ENCODE measurements around the gene TM4SF20.
"Not testable (repeated sequence)": the region's sequence is repeated elsewhere in the genome, so short reads cannot be mapped to it uniquely, and the experiment has no call there.

TM4SF20 gene

DNA sequence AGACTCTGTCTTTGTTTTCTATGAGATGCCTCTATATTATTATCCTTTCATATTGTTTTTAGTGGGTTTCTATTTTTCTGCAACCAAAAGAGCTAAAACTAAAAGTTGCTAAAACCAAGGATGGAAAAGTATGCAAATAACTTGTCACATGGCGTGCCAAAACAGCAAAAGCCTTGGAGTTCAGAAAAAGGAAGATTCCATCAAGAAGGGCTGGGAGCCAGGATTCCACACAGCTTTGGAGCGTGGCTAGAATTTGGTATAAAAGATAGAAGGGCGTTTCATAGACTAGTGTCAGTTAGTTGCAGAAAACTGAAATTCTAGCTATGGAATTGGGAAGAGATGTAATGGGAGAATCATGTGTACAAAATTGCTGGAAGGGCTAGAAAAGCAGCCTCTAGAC lies 4.6 kb upstream of the TM4SF20 start:
- no peak overlapping the region for H3K4me3 ChIP-seq (ENCODE audit: low read depth, low read length)
- no peak for DNase-seq (ENCODE audit: low read depth, low spot score)
- POLR2A ChIA-PET, result interaction anchor here (0.6 kb wide), 1 partner anchor 137 kb away, joined by 3 read pairs; no protein-coding TSS in a partner anchor
- TF ChIP-seq, protein P1, sequence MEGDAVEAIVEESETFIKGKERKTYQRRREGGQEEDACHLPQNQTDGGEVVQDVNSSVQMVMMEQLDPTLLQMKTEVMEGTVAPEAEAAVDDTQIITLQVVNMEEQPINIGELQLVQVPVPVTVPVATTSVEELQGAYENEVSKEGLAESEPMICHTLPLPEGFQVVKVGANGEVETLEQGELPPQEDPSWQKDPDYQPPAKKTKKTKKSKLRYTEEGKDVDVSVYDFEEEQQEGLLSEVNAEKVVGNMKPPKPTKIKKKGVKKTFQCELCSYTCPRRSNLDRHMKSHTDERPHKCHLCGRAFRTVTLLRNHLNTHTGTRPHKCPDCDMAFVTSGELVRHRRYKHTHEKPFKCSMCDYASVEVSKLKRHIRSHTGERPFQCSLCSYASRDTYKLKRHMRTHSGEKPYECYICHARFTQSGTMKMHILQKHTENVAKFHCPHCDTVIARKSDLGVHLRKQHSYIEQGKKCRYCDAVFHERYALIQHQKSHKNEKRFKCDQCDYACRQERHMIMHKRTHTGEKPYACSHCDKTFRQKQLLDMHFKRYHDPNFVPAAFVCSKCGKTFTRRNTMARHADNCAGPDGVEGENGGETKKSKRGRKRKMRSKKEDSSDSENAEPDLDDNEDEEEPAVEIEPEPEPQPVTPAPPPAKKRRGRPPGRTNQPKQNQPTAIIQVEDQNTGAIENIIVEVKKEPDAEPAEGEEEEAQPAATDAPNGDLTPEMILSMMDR (IDR thresholded peaks at IDR 0.05; ENCODE audit: insufficient read depth, low read length, missing control alignments), result no peak
- CTCF ChIA-PET, result interaction anchor here (0.8 kb wide), 2 partner anchors 22 to 88 kb away, joined by 3 read pairs; no protein-coding TSS in a partner anchor

DNA sequence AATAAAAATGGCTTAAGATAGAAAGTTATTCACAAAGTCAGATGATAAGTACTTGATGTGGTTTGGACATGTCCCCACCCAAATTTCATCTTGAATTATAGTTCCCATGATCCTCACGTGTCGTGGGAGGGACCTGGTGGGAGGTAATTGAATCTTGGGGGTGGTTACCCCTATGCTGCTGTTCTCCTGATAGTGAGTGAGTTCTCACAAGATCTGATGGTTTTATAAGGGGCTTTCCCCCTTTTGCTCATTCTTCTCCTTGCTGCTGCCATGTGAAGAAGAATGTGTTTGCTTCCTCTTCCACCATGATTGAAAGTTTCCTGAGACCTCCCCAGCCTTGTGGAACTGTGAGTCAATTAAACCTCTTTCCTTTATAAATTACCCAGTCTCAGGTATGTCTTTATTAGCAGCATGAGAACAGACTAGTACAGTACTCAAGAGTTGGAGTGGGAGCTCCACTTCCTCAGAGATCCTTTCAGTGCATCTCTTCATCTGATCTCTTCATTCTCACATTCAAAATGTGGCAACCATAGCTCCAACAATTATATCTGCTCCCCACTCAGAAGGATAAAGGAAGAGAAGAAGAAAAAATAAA lies 3.2 kb upstream of the TM4SF20 start:
- DNase-seq (ENCODE audit: low read depth, low spot score); H3K4me3 ChIP-seq (ENCODE audit: low read depth, low read length); POLR2A ChIA-PET: not testable (repeated sequence)
- CTCF ChIA-PET, result interaction anchor here (0.7 to 0.9 kb wide), 2 partner anchors 7 to 10 kb away, joined by 3 read pairs; no protein-coding TSS in a partner anchor

DNA sequence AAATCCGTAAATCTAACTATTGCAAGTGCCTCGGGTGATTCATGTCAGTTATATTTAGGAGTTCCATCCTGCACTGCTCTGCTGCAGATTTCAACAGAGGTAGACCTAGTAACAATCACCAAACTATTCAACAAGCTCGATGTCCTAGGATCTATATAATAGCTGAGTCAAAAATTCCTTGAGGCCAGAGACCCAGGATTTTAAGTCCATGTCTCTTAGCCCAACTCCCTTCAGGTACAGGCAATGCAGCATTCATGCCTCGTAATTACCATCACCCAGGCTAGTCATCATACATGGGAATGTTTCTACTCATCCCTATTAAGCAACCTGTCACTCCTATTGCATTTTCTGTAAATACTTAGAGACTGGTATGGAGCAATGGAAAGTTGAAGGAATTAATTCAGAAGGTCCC lies 729 bp downstream of the TM4SF20 start:
- TF ChIP-seq, protein P1 (IDR thresholded peaks at IDR 0.05; ENCODE audit: insufficient read depth, low read length, missing control alignments), result no peak
- no peak for DNase-seq (ENCODE audit: low read depth, low spot score)
- ChIA-PET CTCF (interaction anchor here (0.9 to 2.5 kb wide), 7 partner anchors 8 to 139 kb away, joined by 3 to 7 read pairs (median 4); partner anchors contain the start of gene AGFG1), POLR2A (interaction anchor here (0.6 kb wide), 1 partner anchor 1305 kb away, joined by 3 read pairs; no protein-coding TSS in a partner anchor)
- no peak overlapping the region for H3K4me3 ChIP-seq (ENCODE audit: low read depth, low read length)

DNA sequence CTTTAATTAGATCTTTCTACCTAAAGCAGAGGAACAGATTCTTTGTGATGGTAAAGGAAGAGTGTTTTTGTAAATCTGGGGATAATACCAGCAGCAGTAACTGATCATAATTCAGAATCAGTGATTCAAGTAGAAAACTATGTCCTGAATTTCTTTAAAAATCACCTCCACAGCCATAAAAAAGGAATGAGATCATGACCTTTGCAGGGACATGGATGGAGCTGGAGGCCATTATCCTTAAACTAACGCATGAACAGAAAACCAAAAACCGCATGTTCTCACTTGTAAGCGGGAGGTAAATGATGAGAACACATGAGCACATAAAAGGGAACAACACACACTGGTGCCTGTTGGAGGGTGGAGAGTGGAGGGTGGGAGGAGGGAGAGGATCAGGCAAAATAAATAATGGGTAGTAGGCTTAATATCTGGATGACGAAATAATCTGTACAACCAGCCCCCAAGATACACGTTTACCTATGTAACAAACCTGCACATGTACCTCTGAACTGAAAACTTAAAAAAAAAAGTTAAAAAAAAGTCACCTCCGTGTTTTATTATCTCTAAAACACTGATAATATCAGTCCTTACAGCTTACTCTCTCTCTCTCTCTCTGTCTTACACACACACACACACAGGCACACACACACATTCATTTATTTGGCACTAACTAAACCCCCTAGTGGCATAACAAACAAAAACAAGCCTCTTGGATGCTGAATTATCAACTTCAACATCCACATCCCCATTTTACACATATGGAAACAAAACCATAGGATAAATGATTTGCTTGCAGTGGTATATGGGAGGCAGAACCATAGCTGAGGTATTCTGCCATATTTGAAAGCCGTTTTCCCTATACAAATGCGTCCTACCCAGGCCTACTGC lies 1.4 kb downstream of the TM4SF20 start:
- DNase-seq (ENCODE audit: low read depth, low spot score), result no peak
- TF ChIP-seq, protein P1 (IDR thresholded peaks at IDR 0.05; ENCODE audit: insufficient read depth, low read length, missing control alignments), result no peak
- no peak overlapping the region for H3K4me3 ChIP-seq (ENCODE audit: low read depth, low read length)
- CTCF ChIA-PET, result interaction anchor here (0.8 to 2.5 kb wide), 9 partner anchors 8 to 513 kb away, joined by 3 to 7 read pairs (median 4); partner anchors contain the start of genes AGFG1 and SCYGR1
- POLR2A ChIA-PET, result interaction anchor here (0.6 kb wide), 1 partner anchor 1304 kb away, joined by 3 read pairs; no protein-coding TSS in a partner anchor

DNA sequence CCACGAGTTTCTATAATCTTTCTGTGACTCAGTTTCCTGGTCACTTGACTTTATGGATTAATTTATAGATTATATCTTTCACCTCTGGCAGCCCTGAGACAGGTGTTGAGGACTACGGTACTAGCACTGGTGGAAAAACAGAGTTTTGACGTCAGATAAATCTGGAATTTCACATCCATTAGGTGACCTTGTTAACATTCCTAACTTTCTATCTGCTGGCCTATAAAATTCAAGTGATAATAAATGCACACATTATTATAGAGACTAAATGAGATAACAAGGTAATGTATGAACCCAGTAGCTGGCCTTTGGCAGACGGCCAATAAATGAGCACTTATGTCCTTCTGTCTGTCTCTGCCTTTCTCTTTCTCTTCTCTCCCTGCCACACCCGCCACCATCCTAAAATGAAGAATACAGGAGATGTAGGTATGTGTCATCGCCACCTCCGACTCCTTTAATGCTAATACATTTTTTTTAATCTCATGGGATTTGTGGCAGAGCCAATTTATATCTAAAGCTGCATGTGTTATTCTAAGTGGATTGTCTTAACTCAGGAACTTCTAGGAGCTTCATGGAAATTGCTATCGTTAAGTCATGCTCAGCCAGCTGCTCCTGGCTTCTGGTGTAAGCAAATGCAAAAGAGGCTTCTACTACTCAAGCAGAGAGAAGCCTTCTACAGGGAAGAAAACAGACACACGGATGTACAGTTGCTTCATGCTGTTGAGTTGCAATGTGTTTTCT lies 2.3 kb downstream of the TM4SF20 start:
- CTCF ChIA-PET, result interaction anchor here (0.8 to 2.2 kb wide), 5 partner anchors 9 to 514 kb away, joined by 3 to 7 read pairs (median 4); partner anchors contain the start of gene SCYGR1

DNA sequence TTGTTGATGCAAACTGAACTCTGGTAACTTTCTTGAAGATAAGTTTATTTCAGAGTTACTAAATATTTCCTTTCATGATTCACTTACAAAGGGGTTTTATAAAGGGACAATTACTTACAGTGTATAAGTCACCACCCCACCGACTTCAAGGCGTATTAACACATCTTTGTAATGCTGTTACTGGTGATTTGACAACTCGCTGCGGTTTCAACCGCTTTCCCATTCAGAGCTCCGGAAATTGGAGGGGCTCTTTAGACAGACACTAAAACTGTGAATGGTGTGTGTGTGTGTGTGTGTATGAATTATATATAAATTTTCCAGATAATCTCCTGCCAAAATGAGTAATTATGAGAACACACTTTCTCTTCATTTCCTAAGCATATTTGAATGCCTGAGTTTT lies 4.9 kb downstream of the TM4SF20 start:
- ChIA-PET CTCF (interaction anchor here (1.5 kb wide), 1 partner anchor 32 kb away, joined by 4 read pairs; no protein-coding TSS in a partner anchor), POLR2A (no interaction called here)
- DNase-seq (ENCODE audit: low read depth, low spot score), result no peak
- TF ChIP-seq, protein P1 (IDR thresholded peaks at IDR 0.05; ENCODE audit: insufficient read depth, low read length, missing control alignments), result no peak
- H3K4me3 ChIP-seq (ENCODE audit: low read depth, low read length), result no peak overlapping the region

More for the DNA sequence above, 2.3 kb downstream of the TM4SF20 start:
- TF ChIP-seq, protein P1 (IDR thresholded peaks at IDR 0.05; ENCODE audit: insufficient read depth, low read length, missing control alignments), result no peak
- no peak overlapping the region for H3K4me3 ChIP-seq (ENCODE audit: low read depth, low read length)
- DNase-seq (ENCODE audit: low read depth, low spot score), result no peak
- POLR2A ChIA-PET, result no interaction called here
